GM06990 (cell line): ENCODE data around the gene MATN4.

Experiments
- DNase-seq: peaks from one replicate; pipeline ENCODE4 v3.0.0-alpha.2; 2011; ENCODE audit not compliant: insufficient read length; ENCODE audit errors: extremely low read depth
- H3K27me3 ChIP-seq: replicated peaks from 2 replicates; pipeline ENCODE4 v1.6.0; 2011; ENCODE audit warnings: low read length; ENCODE audit not compliant: control insufficient read depth, insufficient read depth
- H3K36me3 ChIP-seq: 2 replicates; pipeline ENCODE4 v1.5.1; 2011; ENCODE audit warnings: low read length; ENCODE audit not compliant: control insufficient read depth, insufficient read depth
- H3K4me3 ChIP-seq: replicated peaks from 2 replicates; pipeline ENCODE4 v1.5.1; 2011; ENCODE audit warnings: low read depth, mild to moderate bottlenecking, control low read depth, low read length
- CTCF ChIP-seq: IDR thresholded peaks from 2 replicates; pipeline ENCODE4 v1.5.1; 2011; ENCODE audit warnings: low read length, control low read depth, mild to moderate bottlenecking, inconsistent platforms; ENCODE audit not compliant: insufficient read depth, poor library complexity, severe bottlenecking

The MATN4 gene

GRCh38 chr20:45247865-45248264 lies 60.2 kb downstream of the MATN4 start:
- Histone ChIP-seq H3K27me3 (peaks cover 3% of the 10 kb centered on the region), H3K36me3 (no peaks in the 10 kb centered on the region), H3K4me3 (no peak overlapping the region)
- no peak for DNase-seq
- TF ChIP-seq CTCF = no peak

DNA sequence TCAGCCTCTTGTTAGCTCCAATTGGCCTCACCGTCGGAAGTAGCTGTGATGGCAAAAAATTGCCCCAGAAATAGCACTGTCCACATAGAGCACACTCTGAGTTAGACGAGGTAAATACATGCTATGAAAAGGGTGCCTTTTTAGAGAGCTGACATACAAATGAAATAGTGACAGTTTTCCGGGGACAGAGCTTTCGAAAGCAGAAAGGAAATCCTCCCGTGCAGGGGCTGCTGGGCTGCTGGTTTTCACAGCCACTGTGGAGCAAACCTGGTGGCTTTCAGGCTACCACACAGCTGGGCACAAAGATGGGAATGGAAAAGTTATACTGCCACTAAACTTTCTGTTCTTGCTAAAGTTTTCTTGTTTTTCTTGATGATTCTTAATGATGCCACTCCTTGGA lies 62.0 kb downstream of the MATN4 start:
- peaks cover 1% of the 10 kb centered on the region for H3K27me3 ChIP-seq
- no peaks in the 10 kb centered on the region for H3K36me3 ChIP-seq
- no peak for TF ChIP-seq CTCF
- DNase-seq = no peak
- H3K4me3 ChIP-seq = no peak overlapping the region
